GM12865 (cell line): ENCODE measurements around the gene EXOC4.

Source experiments
- DNase-seq: peaks from one replicate; pipeline ENCODE4 v3.0.0; 2010; ENCODE audit warnings: low read depth
- H3K4me3 ChIP-seq: 2 replicates; pipeline ENCODE4 v1.5.1; 2011; ENCODE audit warnings: mild to moderate bottlenecking, low read depth, low read length, control low read depth
- CTCF ChIP-seq: IDR thresholded peaks from 2 replicates; pipeline ENCODE4 v1.5.1; 2011; ENCODE audit warnings: low read length, control low read depth, low read depth, inconsistent platforms; ENCODE audit not compliant: insufficient read depth; ENCODE audit errors: missing control alignments

EXOC4 gene

GRCh38 chr7:133434246-133434865 is 181.5 kb downstream of the EXOC4 start:
- DNase-seq: peak; percentile 25
- no peak overlapping the region for H3K4me3 ChIP-seq
- TF ChIP-seq CTCF: peak; percentile 31

- TF ChIP-seq CTCF: no peak
- no peak overlapping the region for H3K4me3 ChIP-seq
- no peak for DNase-seq
These were observed 183.1 kb downstream of the EXOC4 start for GRCh38 chr7:133436014-133436428.

- DNase-seq: no peak
- TF ChIP-seq CTCF: no peak
- no peak overlapping the region for H3K4me3 ChIP-seq
These were observed 184.7 kb downstream of the EXOC4 start for GRCh38 chr7:133437544-133437943.

GRCh38 chr7:133442818-133443217 is 189.9 kb downstream of the EXOC4 start:
- no peak for DNase-seq
- TF ChIP-seq CTCF: no peak
- H3K4me3 ChIP-seq: no peak overlapping the region

- no peak for DNase-seq
- no peak overlapping the region for H3K4me3 ChIP-seq
- TF ChIP-seq CTCF: no peak
These were observed 192.7 kb downstream of the EXOC4 start for GRCh38 chr7:133445617-133446016.

- TF ChIP-seq CTCF: no peak
- DNase-seq: no peak
These were observed 195.1 kb downstream of the EXOC4 start for GRCh38 chr7:133448012-133448411.

GRCh38 chr7:133452577-133452976 is 199.7 kb downstream of the EXOC4 start:
- TF ChIP-seq CTCF: no peak
- DNase-seq: no peak
- no peak overlapping the region for H3K4me3 ChIP-seq

More at GRCh38 chr7:133448012-133448411, 195.1 kb downstream of the EXOC4 start:
- H3K4me3 ChIP-seq: no peak overlapping the region
